HFFc6 (cell line): ENCODE data around the gene FBN3. TPM values are rescaled to one million over a fixed set of nuclear protein-coding genes. Genes with fewer than 3 reads are reported as not detected.
A peak's percentile ranks its signal among the peaks of the same experiment; 100 is the strongest.

Experiments
- DNase-seq: peaks from one replicate; pipeline ENCODE4 v3.0.0-alpha.2; 2018
- H3K27ac Mint-ChIP-seq: 2 replicates; pipeline ENCODE4 v1.8.0; 2020; ENCODE audit warnings: mild to moderate bottlenecking, mixed read lengths
- H3K27me3 Mint-ChIP-seq: 2 replicates; pipeline ENCODE4 v1.8.0; 2021; ENCODE audit warnings: mild to moderate bottlenecking, moderate library complexity, mixed read lengths; ENCODE audit not compliant: insufficient read depth
- H3K36me3 Mint-ChIP-seq: 2 replicates; pipeline ENCODE4 v1.8.0; 2021; ENCODE audit warnings: low read depth, mixed read lengths
- H3K4me1 Mint-ChIP-seq: 2 replicates; pipeline ENCODE4 v1.8.0; 2020; ENCODE audit warnings: low read depth, mixed read lengths
- H3K4me3 Mint-ChIP-seq: 2 replicates; pipeline ENCODE4 v1.8.0; 2020; ENCODE audit warnings: mild to moderate bottlenecking, moderate library complexity, mixed read lengths
- H3K9me3 Mint-ChIP-seq: 2 replicates; pipeline ENCODE4 v1.8.0; 2020; ENCODE audit warnings: mild to moderate bottlenecking, mixed read lengths
- total RNA-seq, 6 experiments: library from RNA; stranded (reverse); fragmentation: NEBNext Ultra II Directional; extraction: Animal tissue kit (Norgen Biotek cat#: 25700); gene quantifications; 2 replicates in 1 of 6; 3 replicates in 5 of 6; pipeline ENCODE4 v1.2.3, GENCODE V29; 2021
- TF ChIP-seq, protein P1 (sequence below): fragments of 200-600 bp; sonication (generic); IDR thresholded peaks from 2 replicates; pipeline ENCODE4 v1.5.0; 2021; ENCODE audit warnings: antibody characterized with exemption, mild to moderate bottlenecking

Gene FBN3
- total RNA-seq, 6 experiments from 2014 or later: not detected

DNA sequence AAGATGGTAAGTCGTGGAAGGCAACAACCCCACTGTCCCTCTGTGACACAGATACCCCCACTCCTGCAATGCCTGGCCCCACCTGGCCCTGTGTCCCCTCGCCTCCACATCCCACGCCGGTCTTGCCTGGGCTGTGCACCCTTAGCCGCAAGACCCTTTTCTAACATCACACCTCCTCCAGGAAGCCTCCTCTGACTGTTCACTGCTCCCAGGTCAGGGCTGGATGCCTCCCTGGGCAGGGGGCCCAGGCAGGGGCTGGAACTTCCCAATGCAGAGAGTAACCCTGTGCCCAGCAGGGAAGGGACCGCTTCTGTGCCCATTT, 1.3 kb downstream of the FBN3 start:
- Mint-ChIP-seq H3K27me3 (peaks cover 43% of the 10 kb centered on the region), H3K9me3 (no peaks in the 10 kb centered on the region), H3K4me1 (peaks cover 5% of the 10 kb centered on the region; the same call in 1 of the 2 replicates), H3K36me3 (no peaks in the 10 kb centered on the region), H3K27ac (no peak overlapping the region), H3K4me3 (no peak overlapping the region)
- DNase-seq: no peak
- TF ChIP-seq, protein P1, sequence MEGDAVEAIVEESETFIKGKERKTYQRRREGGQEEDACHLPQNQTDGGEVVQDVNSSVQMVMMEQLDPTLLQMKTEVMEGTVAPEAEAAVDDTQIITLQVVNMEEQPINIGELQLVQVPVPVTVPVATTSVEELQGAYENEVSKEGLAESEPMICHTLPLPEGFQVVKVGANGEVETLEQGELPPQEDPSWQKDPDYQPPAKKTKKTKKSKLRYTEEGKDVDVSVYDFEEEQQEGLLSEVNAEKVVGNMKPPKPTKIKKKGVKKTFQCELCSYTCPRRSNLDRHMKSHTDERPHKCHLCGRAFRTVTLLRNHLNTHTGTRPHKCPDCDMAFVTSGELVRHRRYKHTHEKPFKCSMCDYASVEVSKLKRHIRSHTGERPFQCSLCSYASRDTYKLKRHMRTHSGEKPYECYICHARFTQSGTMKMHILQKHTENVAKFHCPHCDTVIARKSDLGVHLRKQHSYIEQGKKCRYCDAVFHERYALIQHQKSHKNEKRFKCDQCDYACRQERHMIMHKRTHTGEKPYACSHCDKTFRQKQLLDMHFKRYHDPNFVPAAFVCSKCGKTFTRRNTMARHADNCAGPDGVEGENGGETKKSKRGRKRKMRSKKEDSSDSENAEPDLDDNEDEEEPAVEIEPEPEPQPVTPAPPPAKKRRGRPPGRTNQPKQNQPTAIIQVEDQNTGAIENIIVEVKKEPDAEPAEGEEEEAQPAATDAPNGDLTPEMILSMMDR: no peak

DNA sequence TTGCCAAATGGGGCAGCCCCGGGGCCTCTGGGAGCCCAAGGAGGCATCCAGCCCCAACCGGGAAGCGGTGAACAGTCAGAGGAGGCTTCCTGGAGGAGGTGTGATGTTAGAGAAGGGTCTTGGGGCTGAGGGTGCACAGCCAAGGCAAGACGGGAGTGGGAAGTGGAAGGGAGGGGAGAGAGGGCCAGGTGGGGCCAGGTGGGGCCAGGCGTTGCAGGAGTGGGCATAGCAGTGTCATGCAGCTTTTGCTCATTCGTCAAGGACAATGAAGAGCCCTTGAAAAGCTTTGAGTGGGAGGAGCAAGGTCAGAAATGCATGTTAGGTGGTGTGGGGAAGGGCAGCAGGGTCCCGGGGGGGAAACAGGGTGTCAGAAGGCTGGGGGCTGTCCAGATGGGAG, 1.8 kb downstream of the FBN3 start:
- TF ChIP-seq, protein P1: no peak

DNA sequence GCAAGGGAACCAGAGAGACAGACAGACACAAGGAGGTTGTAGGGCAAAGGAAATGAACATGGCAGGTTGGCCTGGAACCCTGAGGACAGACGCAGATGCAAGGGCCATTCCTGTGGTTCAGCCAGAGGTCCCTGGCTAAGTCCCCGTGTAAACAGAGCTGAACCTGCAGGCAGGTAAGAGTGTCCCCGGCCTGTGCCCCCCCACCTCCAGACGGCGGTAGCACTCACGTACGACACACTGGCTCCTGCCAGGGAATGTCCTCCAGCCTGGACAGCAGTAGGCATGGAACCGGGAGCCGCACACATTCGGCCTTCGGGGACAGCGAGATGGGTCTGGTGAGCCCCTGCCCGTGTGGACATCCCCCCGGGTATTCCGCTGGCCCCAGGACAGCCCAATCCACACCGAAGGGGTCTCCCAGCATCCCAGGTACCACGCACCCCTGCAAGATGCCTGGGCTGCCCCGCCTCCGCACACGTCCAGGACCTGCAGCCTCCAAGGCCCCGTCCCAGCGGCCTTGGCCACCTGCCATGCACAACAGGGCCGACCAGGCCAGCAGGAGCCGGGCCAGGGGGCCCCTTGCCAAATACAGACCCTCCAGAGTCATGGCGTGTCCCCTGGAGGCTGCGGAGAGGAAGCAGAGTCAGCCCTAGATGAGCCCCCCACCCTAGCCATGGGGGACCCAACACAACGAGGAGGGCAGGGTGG, 2.4 kb downstream of the FBN3 start:
- TF ChIP-seq, protein P1: no peak
- Mint-ChIP-seq H3K4me1 (peaks cover 7% of the 10 kb centered on the region; the same call in 1 of the 2 replicates), H3K27ac (no peak overlapping the region), H3K9me3 (no peaks in the 10 kb centered on the region), H3K36me3 (no peaks in the 10 kb centered on the region), H3K27me3 (peaks cover 44% of the 10 kb centered on the region), H3K4me3 (no peak overlapping the region)
- no peak for DNase-seq

More for the DNA sequence above, 1.8 kb downstream of the FBN3 start:
- H3K9me3 Mint-ChIP-seq: no peaks in the 10 kb centered on the region
- no peak overlapping the region for H3K4me3 Mint-ChIP-seq
- no peak overlapping the region for H3K27ac Mint-ChIP-seq
- no peak for DNase-seq
- H3K27me3 Mint-ChIP-seq: peaks cover 44% of the 10 kb centered on the region
- peaks cover 7% of the 10 kb centered on the region; the same call in 1 of the 2 replicates for H3K4me1 Mint-ChIP-seq
- no peaks in the 10 kb centered on the region for H3K36me3 Mint-ChIP-seq

DNA sequence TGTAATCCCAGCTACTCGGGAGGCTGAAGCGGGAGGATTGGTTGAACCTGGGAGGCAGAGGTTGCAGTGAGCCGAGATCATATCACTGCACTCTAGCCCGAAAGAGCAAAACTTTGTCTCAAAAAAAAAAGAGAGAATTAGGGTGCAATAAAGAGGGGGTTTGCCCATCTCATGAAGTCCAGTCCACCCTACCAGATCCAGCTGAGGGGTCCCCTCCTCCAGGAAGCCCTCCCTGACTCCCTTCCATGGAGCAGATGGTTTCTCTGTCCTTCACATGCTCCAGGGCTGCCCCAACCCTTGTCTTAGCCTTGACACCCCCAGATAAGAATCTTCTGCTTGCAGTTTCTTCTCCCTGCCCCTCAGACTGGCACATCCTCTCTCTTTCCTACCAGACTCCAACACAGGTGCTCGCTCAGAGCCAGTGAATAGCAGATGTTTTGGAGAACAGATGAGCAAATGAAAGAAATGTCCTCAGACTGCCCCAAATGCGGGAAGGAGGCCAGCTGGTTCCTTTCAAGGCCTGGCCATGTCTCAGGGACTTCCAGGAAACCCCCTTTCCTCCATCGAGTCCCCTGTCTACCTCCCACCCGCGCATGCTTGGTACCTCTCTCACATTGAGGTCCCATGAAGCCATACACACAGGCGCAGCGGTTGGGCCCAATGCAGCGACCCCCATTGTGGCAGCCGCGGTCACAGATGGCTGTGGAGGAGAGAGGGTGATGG, 5.0 kb downstream of the FBN3 start:
- Mint-ChIP-seq H3K9me3 (no peaks in the 10 kb centered on the region), H3K27me3 (peaks cover 34% of the 10 kb centered on the region), H3K27ac (no peak overlapping the region), H3K4me3 (no peak overlapping the region), H3K4me1 (peaks cover 12% of the 10 kb centered on the region; the same call in 1 of the 2 replicates), H3K36me3 (no peaks in the 10 kb centered on the region)
- no peak for DNase-seq
- TF ChIP-seq, protein P1: no peak

DNA sequence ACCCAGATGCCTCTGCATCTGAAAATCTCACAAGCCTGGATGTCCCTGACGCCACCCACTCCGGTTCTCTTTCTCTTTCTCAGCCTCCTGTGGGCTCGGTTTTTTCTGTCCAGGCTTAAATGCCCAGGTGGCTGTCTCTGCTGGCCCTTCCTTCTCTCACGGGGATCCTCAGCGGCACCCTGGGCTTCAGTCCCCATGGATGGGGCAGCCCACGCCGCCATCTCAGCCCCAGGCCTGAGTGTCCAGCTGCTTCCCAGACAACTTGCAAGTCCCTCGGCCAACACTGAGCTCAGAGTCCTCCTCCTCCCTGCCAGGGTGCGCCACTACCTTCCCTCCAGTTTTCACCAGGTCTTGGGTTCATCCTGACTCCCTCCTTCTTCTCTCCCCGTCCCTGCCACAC, 6.4 kb downstream of the FBN3 start:
- Mint-ChIP-seq H3K36me3 (no peaks in the 10 kb centered on the region), H3K9me3 (no peaks in the 10 kb centered on the region), H3K27ac (no peak overlapping the region; the same call in 1 of the 2 replicates), H3K4me3 (peak overlapping the region; percentile 54), H3K4me1 (peaks cover 13% of the 10 kb centered on the region; the same call in 1 of the 2 replicates), H3K27me3 (peaks cover 25% of the 10 kb centered on the region)
- TF ChIP-seq, protein P1: no peak
- no peak for DNase-seq
